ENCODE data around the gene PITPNM3. TPM values are rescaled to one million over a fixed set of nuclear protein-coding genes. Genes with fewer than 3 reads are reported as not detected.

The PITPNM3 gene
- total RNA-seq, 4 donors from 2014 or later = 23.3 to 87.7 (median 47.8) TPM

- no peak for ATAC-seq
- 70 to 76% methylated on average over 2 to 5 of the region's 14 CpGs for WGBS, 2 donors (ENCODE audit: low coverage in 1 of 2)
- H3K4me1 ChIP-seq = no peaks in the 10 kb centered on the region
- no peak overlapping the region for H3K4me3 ChIP-seq
- no peak overlapping the region for H3K27ac ChIP-seq
- H3K27me3 ChIP-seq = no peaks in the 10 kb centered on the region
- H3K9me3 ChIP-seq = no peaks in the 10 kb centered on the region
- peaks cover 0 to 90% of the 10 kb centered on the region in 2 donors for H3K36me3 ChIP-seq
- TF ChIP-seq POLR2A (IDR thresholded peaks at IDR 0.05) (no peak), POLR2AphosphoS5 (IDR thresholded peaks at IDR 0.05) (no peak), CTCF (IDR thresholded peaks at IDR 0.05) (no peak), EP300 (IDR thresholded peaks at IDR 0.05) (no peak)
Observed at GRCh38 chr17:6464446-6465041, 91.8 kb downstream of the PITPNM3 start.

- no peak overlapping the region for H3K27ac ChIP-seq
- no peaks in the 10 kb centered on the region for H3K27me3 ChIP-seq
- 87 to 96% methylated on average over 8 to 10 of the region's 24 CpGs for WGBS, 2 donors (ENCODE audit: low coverage in 1 of 2)
- TF ChIP-seq CTCF (IDR thresholded peaks at IDR 0.05) = no peak
- TF ChIP-seq POLR2A (IDR thresholded peaks at IDR 0.05) = no peak
- no peak for TF ChIP-seq POLR2AphosphoS5 (IDR thresholded peaks at IDR 0.05)
- no peak for TF ChIP-seq EP300 (IDR thresholded peaks at IDR 0.05)
- no peaks in the 10 kb centered on the region for H3K9me3 ChIP-seq
- H3K4me1 ChIP-seq = no peaks in the 10 kb centered on the region
- no peak for ATAC-seq
- H3K36me3 ChIP-seq = peaks cover 0 to 87% of the 10 kb centered on the region in 2 donors
- H3K4me3 ChIP-seq = no peak overlapping the region
Observed at GRCh38 chr17:6463616-6464445, 92.5 kb downstream of the PITPNM3 start.

GRCh38 chr17:6462692-6463091 lies 93.7 kb downstream of the PITPNM3 start:
- ATAC-seq = no peak
- Histone ChIP-seq H3K9me3 (no peaks in the 10 kb centered on the region), H3K4me1 (peaks cover 0 to 9% (median 0%) of the 10 kb centered on the region in 3 donors), H3K4me3 (no peak overlapping the region), H3K27me3 (no peaks in the 10 kb centered on the region), H3K36me3 (peaks cover 0 to 76% of the 10 kb centered on the region in 2 donors), H3K27ac (no peak overlapping the region)
- WGBS, 2 donors (ENCODE audit: low coverage in 1 of 2) = 100% methylated on average over 1 of the region's 2 CpGs; no CpG with 5 or more reads in 1 of the 2 donors
- no peak for TF ChIP-seq EP300 (IDR thresholded peaks at IDR 0.05)
- no peak for TF ChIP-seq CTCF (IDR thresholded peaks at IDR 0.05)
- TF ChIP-seq POLR2AphosphoS5 (IDR thresholded peaks at IDR 0.05) = no peak
- TF ChIP-seq POLR2A (IDR thresholded peaks at IDR 0.05) = no peak

GRCh38 chr17:6461792-6462524 lies 94.4 kb downstream of the PITPNM3 start:
- ATAC-seq = no peak
- Histone ChIP-seq H3K4me3 (no peak overlapping the region), H3K9me3 (no peaks in the 10 kb centered on the region), H3K27me3 (no peaks in the 10 kb centered on the region), H3K27ac (no peak overlapping the region), H3K36me3 (peaks cover 0 to 69% of the 10 kb centered on the region in 2 donors), H3K4me1 (peaks cover 0 to 16% (median 0%) of the 10 kb centered on the region in 3 donors)
- no peak for TF ChIP-seq POLR2A (IDR thresholded peaks at IDR 0.05)
- TF ChIP-seq EP300 (IDR thresholded peaks at IDR 0.05) = no peak
- no peak for TF ChIP-seq CTCF (IDR thresholded peaks at IDR 0.05)
- 83 to 84% methylated on average over 4 to 7 of the region's 10 CpGs for WGBS, 2 donors (ENCODE audit: low coverage in 1 of 2)

Data from gastroesophageal sphincter (tissue), 4 donors.